ENCODE data around the gene IDH3B. TPM values are rescaled to one million over a fixed set of nuclear protein-coding genes. Genes with fewer than 3 reads are reported as not detected.

Gene IDH3B
- total and polyA plus RNA-seq, 2 donors (not counting 3 experiments of a cell fraction or from before 2014, with no cell fraction given), result 86.9 to 177 TPM

DNA sequence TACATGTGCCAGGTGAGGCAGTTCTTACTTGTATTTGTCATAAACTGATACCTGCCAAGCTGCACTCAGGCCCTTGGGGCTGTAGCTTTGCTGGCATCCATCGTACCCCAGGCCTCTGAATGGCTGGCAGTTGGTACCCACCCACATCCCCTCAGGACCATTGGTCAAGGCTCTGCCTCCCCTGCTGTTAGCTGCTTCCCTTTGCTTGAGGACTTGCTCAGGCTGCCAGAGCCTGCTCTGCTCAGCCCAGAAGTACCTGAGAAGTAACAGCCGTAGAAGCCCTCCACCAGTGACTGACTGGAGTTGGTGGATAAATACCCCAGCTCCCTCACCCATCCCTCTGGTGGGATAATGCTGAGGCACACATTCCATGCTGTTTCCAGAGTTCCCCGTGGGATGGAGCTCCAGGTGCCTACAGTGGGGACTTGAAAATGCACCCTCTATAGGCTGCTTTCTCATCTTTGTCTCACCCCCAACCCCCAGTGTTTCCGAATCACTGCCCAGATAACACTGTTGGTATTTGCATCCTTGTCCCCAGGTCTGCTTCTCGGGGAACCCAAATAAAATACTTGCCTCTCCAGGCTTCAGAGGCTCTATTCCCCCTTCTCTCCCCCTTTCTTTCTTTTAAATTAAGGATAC is 35.9 kb upstream of the IDH3B start:
- no peak overlapping the region for H3K9ac ChIP-seq (replicated peaks; ENCODE audit: extremely low read depth, insufficient read depth, low read length)
- H3K9me3 ChIP-seq (replicated peaks; ENCODE audit: control insufficient read depth, insufficient read depth, low read length), result no peaks in the 10 kb centered on the region
- no peak overlapping the region for H3K4me3 ChIP-seq (replicated peaks in 1 of 3; ENCODE audit: insufficient read depth in 1 of 3, low read depth in 1 of 3, low read length in 3 of 3)
- no peaks in the 10 kb centered on the region for H3K36me3 ChIP-seq (ENCODE audit: control insufficient read depth in 2 of 2, extremely low read depth in 1 of 2, insufficient read depth in 2 of 2, low read length in 2 of 2)
- ChIA-PET POLR2A (interaction anchor here (1.0 kb wide), 1 partner anchor 47 kb away, joined by 3 read pairs; no protein-coding TSS in a partner anchor), CTCF (interaction anchor here (1.0 to 1.6 kb wide), 3 partner anchors 20 to 160 kb away, joined by 3 to 4 read pairs (median 4); no protein-coding TSS in a partner anchor)
- BruUV-seq (replicated peaks), result no TSS peak
- TF ChIP-seq FOS (IDR thresholded peaks at IDR 0.05; ENCODE audit: borderline replicate concordance, insufficient read depth, low read length) (no peak), MYC (IDR thresholded peaks at IDR 0.05; ENCODE audit: low read depth, low read length) (no peak), GATA2 (IDR thresholded peaks at IDR 0.05; ENCODE audit: insufficient read depth, insufficient read length, low read depth, low read length) (no peak), POLR2A (IDR thresholded peaks at IDR 0.05; ENCODE audit: low read depth, low read length) (no peak)
- TF ChIP-seq, protein P1, sequence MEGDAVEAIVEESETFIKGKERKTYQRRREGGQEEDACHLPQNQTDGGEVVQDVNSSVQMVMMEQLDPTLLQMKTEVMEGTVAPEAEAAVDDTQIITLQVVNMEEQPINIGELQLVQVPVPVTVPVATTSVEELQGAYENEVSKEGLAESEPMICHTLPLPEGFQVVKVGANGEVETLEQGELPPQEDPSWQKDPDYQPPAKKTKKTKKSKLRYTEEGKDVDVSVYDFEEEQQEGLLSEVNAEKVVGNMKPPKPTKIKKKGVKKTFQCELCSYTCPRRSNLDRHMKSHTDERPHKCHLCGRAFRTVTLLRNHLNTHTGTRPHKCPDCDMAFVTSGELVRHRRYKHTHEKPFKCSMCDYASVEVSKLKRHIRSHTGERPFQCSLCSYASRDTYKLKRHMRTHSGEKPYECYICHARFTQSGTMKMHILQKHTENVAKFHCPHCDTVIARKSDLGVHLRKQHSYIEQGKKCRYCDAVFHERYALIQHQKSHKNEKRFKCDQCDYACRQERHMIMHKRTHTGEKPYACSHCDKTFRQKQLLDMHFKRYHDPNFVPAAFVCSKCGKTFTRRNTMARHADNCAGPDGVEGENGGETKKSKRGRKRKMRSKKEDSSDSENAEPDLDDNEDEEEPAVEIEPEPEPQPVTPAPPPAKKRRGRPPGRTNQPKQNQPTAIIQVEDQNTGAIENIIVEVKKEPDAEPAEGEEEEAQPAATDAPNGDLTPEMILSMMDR (IDR thresholded peaks at IDR 0.05; ENCODE audit: extremely low read depth in 1 of 2, insufficient read depth in 1 of 2, low read depth in 1 of 2, low read length in 2 of 2), result no peak
- H4K20me1 ChIP-seq (replicated peaks; ENCODE audit: control insufficient read depth, extremely low read depth, insufficient read depth, low read length), result no peaks in the 10 kb centered on the region
- no peak for DNase-seq (ENCODE audit: low read depth, low spot score)
- intact Hi-C loops (cut with micrococcal nuclease) (no loop called here), dilution Hi-C loops (cut with MboI; ENCODE audit: extremely low pct_ligation_motif_present, low sequenced_read_pairs) (no loop called here)
- H2AFZ ChIP-seq (ENCODE audit: low read depth, low read length), result no peak overlapping the region
- no peaks in the 10 kb centered on the region for H3K4me1 ChIP-seq (ENCODE audit: control insufficient read depth, extremely low read depth, insufficient read depth, low read length)
- no peak for FAIRE-seq
- no peak overlapping the region for H3K27ac ChIP-seq (ENCODE audit: insufficient read depth, low read depth, low read length)
- H3K9me1 ChIP-seq (replicated peaks; ENCODE audit: control insufficient read depth, extremely low read depth, insufficient read depth, low read length), result no peaks in the 10 kb centered on the region
- peaks cover 23 to 33% of the 10 kb centered on the region in 2 experiments for H3K27me3 ChIP-seq (ENCODE audit: control insufficient read depth in 2 of 2, insufficient read depth in 2 of 2, low read length in 2 of 2)
- no peaks in the 10 kb centered on the region for H3K79me2 ChIP-seq (ENCODE audit: control insufficient read depth, insufficient read depth, low read length)
- no peak overlapping the region for H3K4me2 ChIP-seq (ENCODE audit: insufficient read depth, low read length)

- no peak overlapping the region for H3K4me3 ChIP-seq (replicated peaks in 1 of 3; ENCODE audit: insufficient read depth in 1 of 3, low read depth in 1 of 3, low read length in 3 of 3)
- intact Hi-C loops (cut with micrococcal nuclease) (no loop called here), dilution Hi-C loops (cut with MboI; ENCODE audit: extremely low pct_ligation_motif_present, low sequenced_read_pairs) (no loop called here)
- H3K79me2 ChIP-seq (ENCODE audit: control insufficient read depth, insufficient read depth, low read length), result no peaks in the 10 kb centered on the region
- TF ChIP-seq FOS (IDR thresholded peaks at IDR 0.05; ENCODE audit: borderline replicate concordance, insufficient read depth, low read length), result no peak
- no peak for TF ChIP-seq GATA2 (IDR thresholded peaks at IDR 0.05; ENCODE audit: insufficient read depth, insufficient read length, low read depth, low read length)
- no peak for TF ChIP-seq JUN (IDR thresholded peaks at IDR 0.05; ENCODE audit: borderline replicate concordance, insufficient read depth, insufficient read length, low read depth)
- no peak for TF ChIP-seq MAX (IDR thresholded peaks at IDR 0.05; ENCODE audit: insufficient read depth, insufficient read length)
- no peaks in the 10 kb centered on the region for H3K9me3 ChIP-seq (replicated peaks; ENCODE audit: control insufficient read depth, insufficient read depth, low read length)
- CTCF ChIA-PET, result interaction anchor here (1.2 to 1.6 kb wide), 2 partner anchors 21 to 24 kb away, joined by 4 read pairs; no protein-coding TSS in a partner anchor
- H3K27ac ChIP-seq (ENCODE audit: insufficient read depth, low read depth, low read length), result no peak overlapping the region
- peaks cover 31 to 40% of the 10 kb centered on the region in 2 experiments for H3K27me3 ChIP-seq (ENCODE audit: control insufficient read depth in 2 of 2, insufficient read depth in 2 of 2, low read length in 2 of 2)
- H2AFZ ChIP-seq (ENCODE audit: low read depth, low read length), result no peak overlapping the region
- POLR2A ChIA-PET, result no interaction called here
- H3K4me2 ChIP-seq (ENCODE audit: insufficient read depth, low read length), result no peak overlapping the region
- H3K9me1 ChIP-seq (replicated peaks; ENCODE audit: control insufficient read depth, extremely low read depth, insufficient read depth, low read length), result no peaks in the 10 kb centered on the region
- FAIRE-seq, result no peak
- no peaks in the 10 kb centered on the region for H3K36me3 ChIP-seq (ENCODE audit: control insufficient read depth in 2 of 2, extremely low read depth in 1 of 2, insufficient read depth in 2 of 2, low read length in 2 of 2)
- no peaks in the 10 kb centered on the region for H3K4me1 ChIP-seq (ENCODE audit: control insufficient read depth, extremely low read depth, insufficient read depth, low read length)
- DNase-seq (ENCODE audit: low read depth, low spot score), result no peak
- H4K20me1 ChIP-seq (replicated peaks; ENCODE audit: control insufficient read depth, extremely low read depth, insufficient read depth, low read length), result peaks cover 2% of the 10 kb centered on the region
- H3K9ac ChIP-seq (replicated peaks; ENCODE audit: extremely low read depth, insufficient read depth, low read length), result no peak overlapping the region
- BruUV-seq (replicated peaks), result no TSS peak
These were observed 34.9 kb upstream of the IDH3B start for GRCh38 chr20:2698912-2699311.
